ENCODE measurements around the gene CD46. TPM values are rescaled to one million over a fixed set of nuclear protein-coding genes. Genes with fewer than 3 reads are reported as not detected.

The CD46 gene
- polyA plus RNA-seq, 1 donor from 2014 or later, result 393 TPM

- Histone ChIP-seq H3F3A (ENCODE audit: insufficient read depth, low read length, poor library complexity, severe bottlenecking) (no peaks in the 10 kb centered on the region), H3K36me3 (ENCODE audit: insufficient read depth, low read length) (no peaks in the 10 kb centered on the region), H3K27ac (ENCODE audit: low read length) (peak overlapping the region; percentile 97), H3K79me2 (replicated peaks; ENCODE audit: insufficient read depth, low read length) (peaks cover 53% of the 10 kb centered on the region), H4K20me1 (ENCODE audit: insufficient read depth) (peaks cover 8% of the 10 kb centered on the region), H2AFZ (ENCODE audit: low read depth, low read length) (peak overlapping the region; percentile 78), H3K4me2 (ENCODE audit: low read length) (peak overlapping the region; percentile 86), H3K27me3 (ENCODE audit: insufficient read depth, low read depth, low read length) (no peaks in the 10 kb centered on the region), H3K4me3 (ENCODE audit: low read length) (peak overlapping the region; percentile 96), H3K9ac (ENCODE audit: low read length) (peak overlapping the region; percentile 96), H3K9me2 (ENCODE audit: insufficient read depth, low read length) (no peaks in the 10 kb centered on the region), H3K9me3 (ENCODE audit: low read length) (no peaks in the 10 kb centered on the region)
- TF ChIP-seq SMC3 (conservative IDR thresholded peaks at IDR 0.05; ENCODE audit: poor library complexity) (no peak), EP300 (conservative IDR thresholded peaks at IDR 0.05; ENCODE audit: poor library complexity, severe bottlenecking) (no peak), EZH2 (IDR thresholded peaks at IDR 0.05; ENCODE audit: borderline replicate concordance, insufficient read depth, low read length, poor library complexity, severe bottlenecking) (no peak), MXI1 (conservative IDR thresholded peaks at IDR 0.05; ENCODE audit: poor library complexity, severe bottlenecking) (peak; percentile 45), POLR2AphosphoS5 (IDR thresholded peaks at IDR 0.05) (peak; percentile 26), RAD21 (conservative IDR thresholded peaks at IDR 0.05) (no peak), CTCF (IDR thresholded peaks at IDR 0.05; ENCODE audit: poor library complexity, severe bottlenecking) (no peak), TAF1 (IDR thresholded peaks at IDR 0.05; ENCODE audit: low read depth) (no peak), REST (IDR thresholded peaks at IDR 0.05; ENCODE audit: borderline replicate concordance) (peak; percentile 19)
Measured at GRCh38 chr1:207752456-207752998, 673 bp downstream of the CD46 start.

GRCh38 chr1:207753611-207754010, 1.8 kb downstream of the CD46 start:
- peak overlapping the region; percentile 97 for H3K27ac ChIP-seq (ENCODE audit: low read length)
- peaks cover 2% of the 10 kb centered on the region for H3K36me3 ChIP-seq (ENCODE audit: insufficient read depth, low read length)
- peak overlapping the region; percentile 96 for H3K9ac ChIP-seq (ENCODE audit: low read length)
- H3K9me2 ChIP-seq (ENCODE audit: insufficient read depth, low read length), result no peaks in the 10 kb centered on the region
- peaks cover 64% of the 10 kb centered on the region for H3K79me2 ChIP-seq (replicated peaks; ENCODE audit: insufficient read depth, low read length)
- TF ChIP-seq SMC3 (conservative IDR thresholded peaks at IDR 0.05; ENCODE audit: poor library complexity), result no peak
- no peak for TF ChIP-seq TAF1 (IDR thresholded peaks at IDR 0.05; ENCODE audit: low read depth)
- no peak for TF ChIP-seq RAD21 (conservative IDR thresholded peaks at IDR 0.05)
- no peak for TF ChIP-seq CTCF (IDR thresholded peaks at IDR 0.05; ENCODE audit: poor library complexity, severe bottlenecking)
- no peak for TF ChIP-seq POLR2AphosphoS5 (IDR thresholded peaks at IDR 0.05)
- no peak for TF ChIP-seq REST (IDR thresholded peaks at IDR 0.05; ENCODE audit: borderline replicate concordance)
- no peak for TF ChIP-seq MXI1 (conservative IDR thresholded peaks at IDR 0.05; ENCODE audit: poor library complexity, severe bottlenecking)
- TF ChIP-seq EZH2 (IDR thresholded peaks at IDR 0.05; ENCODE audit: borderline replicate concordance, insufficient read depth, low read length, poor library complexity, severe bottlenecking), result no peak
- H3K4me3 ChIP-seq (ENCODE audit: low read length), result peak overlapping the region; percentile 96
- no peaks in the 10 kb centered on the region for H3F3A ChIP-seq (ENCODE audit: insufficient read depth, low read length, poor library complexity, severe bottlenecking)
- H4K20me1 ChIP-seq (ENCODE audit: insufficient read depth), result peaks cover 8% of the 10 kb centered on the region
- no peaks in the 10 kb centered on the region for H3K27me3 ChIP-seq (ENCODE audit: insufficient read depth, low read depth, low read length)
- no peak overlapping the region for H2AFZ ChIP-seq (ENCODE audit: low read depth, low read length)
- H3K9me3 ChIP-seq (ENCODE audit: low read length), result no peaks in the 10 kb centered on the region
- H3K4me2 ChIP-seq (ENCODE audit: low read length), result peak overlapping the region; percentile 86

Data from neural cell (in vitro differentiated cells).